ELF-1 (cell line): ENCODE measurements around the gene SMIM13.

Experiments
- DNase-seq: peaks from one replicate; pipeline ENCODE4 v3.0.0-alpha.2; 2016; ENCODE audit warnings: low read depth, low spot score

The SMIM13 gene

DNA sequence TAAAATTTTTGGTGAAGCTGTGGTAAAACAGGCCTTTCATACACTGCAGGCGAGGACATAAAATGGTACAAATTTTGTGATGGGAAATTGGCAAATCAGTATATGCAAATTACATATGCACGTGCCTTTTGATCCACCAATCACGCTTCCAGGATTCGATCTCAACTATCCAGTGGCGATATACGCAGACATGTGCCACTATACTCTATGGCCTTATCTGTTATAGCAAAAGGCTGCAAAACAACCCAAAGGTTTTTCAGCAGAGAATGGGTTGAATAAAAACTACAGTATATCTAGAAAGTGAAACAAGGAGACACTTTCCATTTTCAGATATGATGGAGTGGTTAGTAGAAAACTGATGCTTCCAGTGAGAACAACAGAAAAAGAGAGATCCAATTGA, 59.8 kb downstream of the SMIM13 start:
- DNase-seq: no peak

DNA sequence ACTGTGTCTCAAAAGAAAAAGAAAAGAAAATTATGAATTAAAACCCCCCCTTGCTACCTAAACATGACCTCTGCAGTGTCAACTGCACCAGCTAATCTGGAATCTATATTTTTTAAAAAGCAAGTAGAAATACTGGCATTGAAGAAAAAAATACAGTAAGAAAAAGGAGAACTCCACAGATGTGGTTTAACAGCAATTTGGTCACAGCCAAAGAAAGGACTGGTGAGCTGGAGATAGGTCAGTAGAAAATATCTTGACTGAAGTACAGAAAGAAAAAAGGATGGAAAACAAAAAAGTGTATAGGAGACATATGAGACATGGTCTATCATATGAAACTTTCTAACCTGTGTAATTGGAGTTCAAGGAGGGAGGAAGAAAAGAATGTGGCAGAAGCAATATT, 62.0 kb downstream of the SMIM13 start:
- DNase-seq: no peak

DNA sequence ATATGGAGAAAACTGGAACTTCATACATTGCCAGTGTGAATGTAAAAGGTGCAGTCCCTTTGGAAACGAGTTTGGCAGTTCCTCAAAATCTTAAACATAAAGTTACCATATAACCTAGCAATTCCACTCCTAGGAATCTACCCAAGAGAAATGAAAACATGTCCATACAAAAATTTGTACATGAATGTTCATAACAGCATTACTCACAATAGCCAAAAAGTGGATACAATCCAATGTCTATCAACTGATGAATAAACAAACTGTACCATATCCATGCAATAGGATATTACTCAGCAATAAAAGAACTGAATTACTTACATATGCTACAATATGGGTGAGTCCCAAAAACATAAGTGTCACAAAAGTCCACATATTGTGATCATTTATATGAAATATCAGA, 66.6 kb downstream of the SMIM13 start:
- DNase-seq: no peak

DNA sequence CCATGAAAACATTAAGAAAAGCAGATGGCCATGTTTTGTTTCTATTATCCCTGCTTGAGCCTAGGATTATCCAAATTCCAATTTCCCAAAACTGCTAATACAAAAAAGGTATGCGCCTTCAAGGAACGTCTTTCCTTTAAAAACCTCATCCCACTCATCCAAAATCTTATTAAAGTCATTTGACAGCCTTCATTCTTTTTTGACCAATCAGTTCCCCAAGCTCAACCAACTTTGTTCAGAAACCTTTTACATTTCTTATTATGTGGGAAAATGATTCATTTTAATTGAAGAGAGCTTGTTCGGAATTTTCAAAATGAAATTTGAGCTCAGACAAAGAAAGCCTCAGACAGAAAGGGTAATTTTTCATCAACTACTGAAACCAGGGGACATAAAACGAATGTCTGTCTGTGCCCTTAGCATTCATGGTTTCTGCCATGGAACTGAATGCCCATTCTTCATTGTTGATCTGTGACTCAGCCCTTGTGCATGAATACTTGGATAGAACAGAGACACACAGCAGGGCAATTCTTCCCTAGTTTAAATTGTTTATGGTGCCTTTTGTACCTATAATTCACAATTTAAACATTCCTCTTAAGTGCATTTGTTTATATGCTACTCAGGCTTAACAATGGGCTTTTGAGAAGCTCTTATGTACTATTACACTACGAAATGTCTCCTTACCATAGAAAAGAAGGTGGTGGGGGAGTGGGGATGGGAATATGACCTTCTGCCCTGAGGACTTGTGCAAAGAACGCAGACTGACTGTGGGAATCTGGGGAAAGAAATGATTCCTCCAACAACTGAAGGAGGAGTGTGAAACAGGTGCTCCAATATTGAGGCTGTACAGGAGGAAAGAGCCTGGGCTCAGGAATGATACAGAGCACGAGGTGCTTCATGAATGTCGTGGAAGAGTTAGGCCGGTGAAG, 67.7 kb downstream of the SMIM13 start:
- no peak for DNase-seq

DNA sequence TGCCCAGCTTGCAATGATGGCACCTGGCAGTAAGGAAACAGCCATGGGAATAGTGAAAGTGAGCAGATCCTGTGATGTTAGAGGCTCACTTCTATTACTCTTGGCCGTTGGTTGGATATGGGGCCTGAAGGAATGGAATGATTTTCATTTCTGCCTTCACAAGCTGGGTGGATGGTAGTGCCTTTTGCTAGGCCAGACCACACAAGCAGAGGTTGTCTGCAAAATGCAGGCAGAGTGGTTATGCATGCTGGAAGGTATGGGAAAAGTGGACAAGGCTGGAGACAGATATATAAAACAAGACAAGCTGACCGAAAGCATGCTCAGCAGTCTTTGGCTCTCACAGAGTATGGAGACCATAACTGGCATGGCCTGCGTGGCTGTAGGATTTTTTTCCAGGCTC, 68.6 kb downstream of the SMIM13 start:
- DNase-seq: no peak

DNA sequence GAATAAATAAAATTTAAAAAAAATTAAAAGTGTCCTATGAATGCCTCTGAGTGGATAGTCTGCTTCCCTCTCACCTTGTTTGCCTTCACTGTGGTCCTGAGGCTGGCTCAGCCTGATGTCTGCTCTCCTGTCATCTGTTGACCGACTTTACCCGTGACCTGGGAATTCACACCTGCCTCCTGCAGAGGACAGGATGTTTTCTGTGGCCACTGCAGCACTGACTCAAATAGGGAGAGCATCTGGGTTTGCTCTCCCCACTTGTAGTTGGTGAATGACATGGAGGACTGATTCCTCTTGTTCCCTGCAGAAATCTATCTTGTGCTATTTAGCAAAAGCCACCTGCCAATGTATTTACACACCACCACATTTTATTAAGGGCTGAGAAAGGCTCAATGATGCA, 70.3 kb downstream of the SMIM13 start:
- no peak for DNase-seq

DNA sequence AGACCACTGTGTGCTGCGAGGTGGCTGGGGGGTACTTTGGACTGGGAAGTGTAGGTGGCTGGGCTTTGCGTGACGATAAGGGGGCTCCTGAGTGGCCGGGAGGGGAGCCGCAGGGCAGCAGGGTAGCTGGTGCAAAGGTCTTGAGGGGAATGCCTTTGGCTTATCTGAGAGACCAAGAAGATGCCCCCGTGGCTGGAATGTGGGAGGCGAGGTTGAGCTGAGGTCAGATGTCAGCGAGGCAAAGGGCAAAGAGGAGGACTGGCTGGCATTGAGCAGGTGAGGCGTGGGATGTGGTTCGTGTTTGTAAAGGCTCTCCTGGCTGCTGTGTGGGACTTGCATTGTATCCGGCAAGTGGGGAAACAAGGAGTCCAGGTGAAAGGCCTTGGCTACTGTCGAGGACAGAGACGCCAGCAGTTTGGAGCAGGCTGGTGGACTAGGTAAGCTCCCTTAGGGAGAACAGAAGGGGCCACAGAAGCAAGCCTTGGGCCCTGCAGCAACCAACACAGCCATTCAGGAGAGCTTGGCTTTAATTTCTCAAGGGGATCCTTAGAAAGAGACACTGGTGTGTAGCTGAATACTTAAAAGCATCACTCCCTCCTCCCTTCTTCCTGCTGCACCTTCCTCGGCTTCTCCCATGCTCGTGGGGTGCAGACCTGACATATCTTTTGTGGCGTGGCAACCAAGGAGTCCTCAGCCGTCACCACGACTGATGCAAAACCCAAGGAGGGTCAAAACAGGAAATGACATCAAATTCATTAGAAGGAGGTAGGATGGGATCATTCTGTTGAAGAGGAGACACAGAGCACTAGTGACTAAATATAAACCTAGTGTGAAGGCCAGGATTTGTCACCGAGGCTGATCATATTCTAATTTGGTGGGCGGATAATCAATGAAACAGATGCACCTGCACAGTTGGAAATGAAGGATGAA, 71.3 kb downstream of the SMIM13 start:
- no peak for DNase-seq

DNA sequence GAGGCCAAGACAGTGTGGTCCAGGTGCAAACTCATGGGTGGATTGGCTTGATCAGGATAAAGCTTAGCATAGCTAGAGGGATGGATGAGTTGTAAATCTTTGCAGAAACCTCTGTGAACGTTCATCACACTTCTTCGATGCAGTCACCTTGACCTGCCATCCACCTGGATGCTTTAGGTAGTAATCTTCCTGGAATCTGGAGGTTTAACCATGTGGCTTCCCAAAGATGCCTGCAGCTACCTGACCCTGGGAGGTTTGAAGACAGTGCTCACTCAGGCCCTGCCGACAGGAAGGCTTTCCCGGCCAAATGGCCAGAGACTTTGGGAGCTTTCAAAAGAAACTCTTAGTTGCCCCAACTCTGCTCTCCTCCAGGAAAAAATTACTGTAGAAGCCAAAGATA, 73.3 kb downstream of the SMIM13 start:
- no peak for DNase-seq

DNA sequence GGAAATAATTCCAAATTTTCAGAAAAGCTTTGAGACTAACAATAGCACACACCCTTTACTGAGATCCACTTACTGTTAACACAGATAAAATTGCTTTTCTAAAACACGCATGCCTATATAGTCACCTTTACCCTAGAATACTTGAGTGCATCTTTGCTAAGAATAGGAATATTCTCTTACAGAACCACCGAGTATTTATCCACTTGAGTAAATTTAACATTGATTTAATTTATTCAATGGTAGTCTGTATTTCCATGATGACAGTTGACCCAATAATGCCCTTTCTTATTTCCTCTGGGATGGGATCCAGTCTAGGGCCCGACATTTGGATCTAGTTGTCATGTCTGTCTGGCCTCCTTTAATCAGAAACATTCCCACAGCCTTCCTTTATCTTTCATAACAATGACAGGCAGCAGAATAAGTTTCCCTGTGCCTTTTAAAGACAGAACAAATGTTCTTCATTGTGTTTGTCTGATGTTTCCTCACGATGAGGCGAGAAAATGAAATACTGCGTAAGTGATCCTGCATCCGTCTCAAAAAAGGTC, 74.5 kb downstream of the SMIM13 start:
- DNase-seq: no peak

DNA sequence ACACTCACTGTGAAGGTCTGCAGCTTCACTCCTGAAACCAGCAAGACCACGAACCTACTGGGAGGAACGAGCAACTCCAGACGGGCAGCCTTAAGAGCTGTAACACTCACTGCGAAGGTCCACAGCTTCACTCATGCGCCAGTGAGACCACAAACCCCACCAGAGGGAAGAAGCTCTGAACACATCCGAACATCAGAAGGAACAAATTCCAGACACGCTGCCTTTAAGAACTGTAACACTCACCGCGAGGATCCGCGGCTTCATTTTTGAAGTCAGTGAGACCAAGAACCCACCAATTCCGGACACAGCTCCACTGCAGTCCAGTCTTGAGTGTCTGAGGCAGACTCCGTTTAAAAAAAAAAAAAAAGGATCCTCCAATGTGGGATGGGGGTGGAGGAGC, 78.3 kb downstream of the SMIM13 start:
- DNase-seq: no peak

DNA sequence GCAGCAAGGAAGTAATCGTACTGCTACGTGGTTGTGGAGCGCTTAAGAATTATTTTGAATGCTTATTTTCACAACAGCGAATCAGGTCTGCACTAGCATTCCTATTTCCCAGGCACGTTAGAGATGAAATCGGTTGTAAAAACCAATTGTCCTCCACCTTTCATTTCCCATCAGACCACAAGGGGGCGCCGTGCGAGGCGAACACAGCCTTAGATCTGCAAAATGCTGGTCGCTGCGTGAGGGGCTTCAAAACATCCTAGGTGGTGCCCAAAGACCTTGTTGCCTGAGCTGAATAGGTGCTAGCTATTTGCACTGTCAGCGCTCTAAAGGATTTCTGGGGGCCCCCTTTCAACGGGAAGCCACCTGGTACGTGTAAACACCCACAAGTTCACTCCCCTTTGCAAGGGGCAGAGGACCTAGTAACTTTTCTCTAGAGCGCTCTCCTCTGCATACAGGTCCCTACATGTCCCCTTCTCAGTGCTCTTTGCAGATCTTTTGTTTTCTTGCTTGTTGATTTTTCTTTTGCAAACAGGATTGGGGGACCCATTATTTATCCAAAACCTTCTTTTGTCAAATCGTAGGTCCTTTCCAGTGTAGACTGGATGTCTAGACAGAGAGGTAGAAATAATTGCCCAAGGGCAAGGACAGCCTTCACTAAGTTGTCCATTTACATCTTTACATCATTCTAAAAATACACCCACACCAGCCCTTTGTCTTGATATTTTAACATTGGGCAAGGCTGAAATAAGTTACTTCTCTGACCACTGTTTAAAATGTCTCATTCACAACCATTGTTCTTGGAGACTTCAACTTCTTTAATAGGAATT, 79.1 kb downstream of the SMIM13 start:
- DNase-seq: peak; percentile 75

DNA sequence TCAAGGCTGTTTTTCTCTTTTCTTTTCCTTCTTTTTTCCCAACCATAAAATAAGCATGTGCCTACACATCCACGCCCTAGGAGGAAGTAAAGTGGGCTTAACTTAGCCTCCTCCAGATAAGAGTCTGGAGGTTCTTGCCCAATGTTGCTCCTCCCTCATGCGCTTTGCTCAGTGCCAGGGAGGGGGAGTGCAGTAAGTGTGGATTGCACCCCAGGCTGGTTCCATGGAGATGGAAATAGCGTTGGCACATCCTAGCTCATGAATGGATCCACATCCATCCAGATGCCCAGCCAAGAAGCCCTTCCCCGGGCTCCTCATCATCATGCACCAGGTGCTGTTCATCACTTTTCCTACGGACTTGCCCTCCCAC, 80.6 kb downstream of the SMIM13 start:
- no peak for DNase-seq

DNA sequence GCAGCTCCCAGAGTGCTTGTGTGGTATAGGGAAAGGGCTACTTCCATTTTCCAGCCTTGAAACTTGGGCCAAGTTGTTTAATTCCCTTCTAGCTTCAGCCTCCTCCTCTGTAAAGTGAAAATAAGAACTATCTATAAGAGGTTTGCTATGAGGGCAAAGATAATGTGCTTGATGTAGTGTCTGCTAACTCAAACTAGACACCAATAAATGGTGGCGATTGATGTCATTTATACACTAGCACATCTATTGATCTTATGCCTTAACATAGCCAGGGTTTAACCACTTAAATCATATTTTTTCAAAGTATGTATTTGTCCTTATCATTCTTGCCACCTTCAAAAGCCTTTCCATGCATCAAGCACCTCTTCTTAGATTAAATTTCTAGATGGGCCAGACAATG, 83.6 kb downstream of the SMIM13 start:
- no peak for DNase-seq

DNA sequence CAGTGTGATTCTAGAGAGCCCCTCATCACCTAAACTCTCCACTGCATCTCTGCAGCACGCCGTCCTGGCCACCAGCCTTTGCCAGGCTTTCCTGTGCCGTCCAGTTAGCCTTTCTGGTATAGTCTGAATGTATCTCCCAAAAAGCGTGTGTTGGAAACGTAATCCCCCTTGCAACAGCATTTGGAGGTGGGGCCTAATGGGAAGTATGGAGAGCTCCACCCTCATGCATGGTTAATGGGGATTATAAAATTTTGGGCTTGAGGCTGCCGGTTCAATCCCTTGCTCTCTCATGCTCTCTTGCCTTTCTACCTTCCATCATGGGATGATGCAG, 85.4 kb downstream of the SMIM13 start:
- no peak for DNase-seq

DNA sequence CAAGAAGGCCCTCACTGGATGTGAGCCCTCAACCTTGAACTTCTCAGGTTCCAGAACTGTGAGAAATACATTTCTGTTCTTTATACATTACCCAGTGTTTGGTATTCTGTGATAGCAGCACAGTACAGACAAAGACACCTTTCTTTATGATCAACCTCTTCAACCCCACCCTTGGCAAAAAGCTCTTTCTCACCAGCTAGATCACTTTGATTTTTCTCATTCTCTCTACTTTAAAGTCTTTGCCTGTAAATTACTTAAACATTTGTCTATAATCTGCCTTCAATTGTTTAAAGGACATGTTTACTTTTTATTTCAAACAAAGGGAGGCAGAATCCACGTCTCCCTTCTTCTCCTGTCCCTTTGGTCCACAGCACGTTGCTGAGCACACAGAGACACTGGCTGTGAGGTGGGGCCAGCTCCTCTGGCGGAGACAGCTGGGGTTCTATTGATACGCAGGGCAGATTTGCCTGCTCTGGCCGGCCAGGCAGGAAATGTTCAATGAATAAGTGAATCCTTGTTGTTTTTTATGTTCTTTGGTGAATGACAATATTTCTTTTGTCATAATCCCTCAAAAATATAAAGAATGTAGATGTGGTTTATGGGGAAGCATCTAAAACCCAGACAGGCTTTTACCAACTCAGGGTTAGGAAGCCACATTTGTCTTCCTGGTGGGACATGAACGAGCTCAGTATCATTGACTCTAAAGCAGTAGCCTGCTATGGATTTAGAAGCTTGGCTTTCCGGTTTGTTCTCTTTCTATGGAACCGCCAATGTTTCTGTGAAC, 86.0 kb downstream of the SMIM13 start:
- DNase-seq: no peak

DNA sequence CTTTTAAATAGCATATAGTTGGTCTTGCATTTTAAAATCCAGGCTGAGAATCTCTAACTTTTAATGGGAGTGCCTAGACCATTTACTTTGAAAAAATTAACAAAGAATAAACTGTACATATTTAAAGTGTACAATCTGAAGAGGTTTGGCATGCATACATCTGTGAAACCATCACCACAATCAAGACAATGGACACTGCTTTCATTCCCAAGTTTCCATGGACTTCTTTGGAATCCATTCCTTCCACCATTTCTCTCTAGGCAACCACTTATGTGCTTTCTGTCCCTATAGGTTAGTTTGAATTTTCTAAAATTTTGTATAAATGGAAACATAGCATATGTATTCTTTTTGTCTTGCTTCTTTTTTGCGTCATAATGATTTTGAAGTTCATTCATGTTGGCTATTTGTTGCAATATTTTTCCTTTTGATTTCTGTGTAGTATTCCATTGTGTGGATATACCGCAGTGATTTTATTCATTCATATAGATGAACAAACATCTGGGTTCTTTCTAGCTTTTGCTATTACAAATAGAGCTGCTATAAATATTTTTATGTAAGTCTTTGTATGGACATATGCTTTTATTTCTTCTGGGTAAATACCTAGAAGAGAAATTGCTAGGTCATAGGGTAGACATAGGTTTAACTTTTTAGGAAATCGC, 88.0 kb downstream of the SMIM13 start:
- no peak for DNase-seq

DNA sequence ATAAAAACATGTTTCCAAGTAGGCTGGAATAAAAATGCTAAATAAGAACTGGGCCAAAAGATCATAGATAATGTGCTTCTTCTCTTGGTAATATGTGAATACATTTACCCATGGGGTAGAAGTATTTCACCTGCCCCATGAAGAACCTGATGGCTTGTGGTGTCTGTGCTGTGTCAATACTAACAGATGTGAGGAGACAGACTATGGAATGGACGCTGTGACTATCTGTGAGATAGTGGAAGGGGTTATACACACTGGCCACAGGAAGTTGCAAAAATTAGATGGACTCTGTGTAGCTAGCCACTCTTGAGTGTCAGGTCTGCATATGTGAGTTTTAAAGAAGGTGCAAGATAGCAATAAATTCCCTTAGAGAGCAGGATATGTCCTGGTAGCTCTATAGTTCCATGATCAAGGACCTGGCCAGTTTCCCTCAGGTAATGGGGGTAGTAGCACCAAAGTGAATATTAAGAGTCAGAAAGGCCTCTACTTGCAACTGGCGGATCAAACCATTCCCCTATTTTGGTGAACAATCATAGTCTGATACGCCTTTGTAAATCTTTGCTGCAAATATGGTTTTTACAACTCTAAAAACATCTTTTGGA, 90.2 kb downstream of the SMIM13 start:
- DNase-seq: no peak

DNA sequence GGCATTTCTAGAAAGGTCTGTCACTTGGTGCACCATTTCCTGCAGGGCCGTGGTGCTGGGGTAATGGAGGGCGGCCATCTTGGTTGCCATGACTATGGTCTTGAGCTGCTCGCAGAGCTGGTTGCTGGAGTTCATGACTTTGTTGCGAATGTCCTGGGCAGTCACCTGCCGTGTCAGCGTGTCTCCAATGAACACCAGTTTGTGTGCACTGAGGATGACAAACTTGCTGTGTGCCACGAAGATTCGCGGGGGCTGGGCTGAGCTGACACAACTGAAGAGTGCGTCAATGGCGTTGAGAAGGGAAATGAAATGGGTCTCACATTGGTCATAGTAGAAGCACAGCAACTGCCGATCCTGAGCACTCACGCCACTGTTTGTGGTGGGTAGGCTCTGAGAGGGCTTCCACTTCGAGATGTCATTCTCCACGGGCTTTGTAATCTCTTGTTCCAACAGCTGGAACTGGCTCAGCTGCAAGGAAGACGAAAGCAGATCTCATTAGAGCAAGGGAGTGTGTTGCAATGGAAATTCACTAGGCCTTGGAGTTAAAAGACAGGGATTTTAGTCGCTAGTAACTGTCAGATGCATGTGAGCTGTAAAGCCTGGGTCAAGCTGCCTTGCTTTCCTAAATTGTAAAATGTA, 91.7 kb downstream of the SMIM13 start:
- no peak for DNase-seq

DNA sequence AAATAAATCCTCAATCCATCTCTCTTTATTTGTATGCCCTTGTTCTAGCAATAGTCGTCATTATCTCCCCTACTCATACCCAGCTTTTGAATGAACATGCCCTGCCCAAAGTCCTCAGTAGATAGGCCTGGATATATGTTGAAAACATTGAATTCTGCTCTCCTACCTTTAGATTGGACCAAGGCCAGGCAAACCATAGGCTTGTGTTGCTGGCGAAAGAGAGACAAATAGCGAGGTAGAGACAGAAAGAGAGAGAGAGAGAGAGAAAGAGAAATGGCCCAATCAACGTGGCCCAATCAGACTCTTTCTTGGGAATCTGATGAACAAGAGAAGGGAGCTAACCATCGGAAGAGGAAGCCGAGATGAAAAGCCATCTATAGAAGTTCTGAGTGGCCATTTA, 93.7 kb downstream of the SMIM13 start:
- DNase-seq: no peak
